HepG2 (cell line): ENCODE data around the gene COL9A3. TPM values are rescaled to one million over a fixed set of nuclear protein-coding genes. Genes with fewer than 3 reads are reported as not detected.
A peak's percentile ranks its signal among the peaks of the same experiment; 100 is the strongest.

ENCODE experiments used
- ARID4A ChIP-seq: sonication (generic); formaldehyde crosslinking; IDR thresholded peaks from 2 replicates; pipeline ENCODE4 v1.5.0; 2020; ENCODE audit warnings: mild to moderate bottlenecking, missing genetic modification reagents, borderline replicate concordance
- CBX5 ChIP-seq: sonication (generic); formaldehyde crosslinking; IDR thresholded peaks from 2 replicates; pipeline ENCODE4 v1.4.0; 2020; ENCODE audit warnings: missing genetic modification reagents, borderline replicate concordance
- FOXP1 ChIP-seq, 2 experiments: fragments of 450-650 bp in 1 of 2; IDR thresholded peaks; 2 replicates each; pipeline ENCODE4 v1.6.1; 2017 to 2018; ENCODE audit warnings: antibody characterized with exemption in 1 of 2
- HNRNPL ChIP-seq: fragments of 200-400 bp; formaldehyde crosslinking; IDR thresholded peaks from 2 replicates; pipeline ENCODE4 v1.6.1; 2017; ENCODE audit warnings: mild to moderate bottlenecking, low read depth, low read length
- HOXD1 ChIP-seq: sonication (generic); formaldehyde crosslinking; IDR thresholded peaks from 2 replicates; pipeline ENCODE4 v1.5.0; 2020; ENCODE audit warnings: missing genetic modification reagents
- JUND ChIP-seq: sonication (generic); formaldehyde crosslinking; IDR thresholded peaks from 2 replicates; pipeline ENCODE4 v1.8.0; 2022; ENCODE audit warnings: mild to moderate bottlenecking, missing genetic modification reagents
- RBFOX2 ChIP-seq: fragments of 200-400 bp; formaldehyde crosslinking; IDR thresholded peaks from 2 replicates; pipeline ENCODE4 v1.6.1; 2017; ENCODE audit warnings: low read depth, mild to moderate bottlenecking, low read length
- SALL2 ChIP-seq: sonication (generic); formaldehyde crosslinking; IDR thresholded peaks from 2 replicates; pipeline ENCODE4 v1.8.1; 2023; ENCODE audit warnings: mild to moderate bottlenecking, missing genetic modification reagents, inconsistent platforms
- TAF15 ChIP-seq: fragments of 200-400 bp; formaldehyde crosslinking; IDR thresholded peaks from one replicate; pipeline ENCODE4 v1.6.1; 2018; ENCODE audit warnings: mild to moderate bottlenecking, low read depth, low read length; ENCODE audit not compliant: poor library complexity, severe bottlenecking
- TEF ChIP-seq: sonication (generic); formaldehyde crosslinking; IDR thresholded peaks from 2 replicates; pipeline ENCODE4 v1.5.0; 2020; ENCODE audit warnings: missing genetic modification reagents
- TFDP1 ChIP-seq: IDR thresholded peaks from 2 replicates; pipeline ENCODE4 v1.6.1; 2016; ENCODE audit warnings: missing compliant biosample characterization, missing genetic modification reagents, borderline replicate concordance
- TP53 ChIP-seq: sonication (generic); formaldehyde crosslinking; conservative IDR thresholded peaks from 2 replicates; pipeline ENCODE4 v1.4.0; 2020; ENCODE audit warnings: missing genetic modification reagents
- ZNF136 ChIP-seq: sonication (generic); formaldehyde crosslinking; IDR thresholded peaks from 2 replicates; pipeline ENCODE4 v1.8.1; 2022; ENCODE audit warnings: low read depth, mild to moderate bottlenecking, moderate library complexity, missing genetic modification reagents
- ZNF747 ChIP-seq: sonication (generic); formaldehyde crosslinking; IDR thresholded peaks from 2 replicates; pipeline ENCODE4 v1.8.1; 2023; ENCODE audit warnings: missing genetic modification reagents, mild to moderate bottlenecking, borderline replicate concordance
- ZNF816 ChIP-seq: sonication (generic); formaldehyde crosslinking; IDR thresholded peaks from 2 replicates; pipeline ENCODE4 v1.8.0; 2022; ENCODE audit warnings: missing genetic modification reagents, mild to moderate bottlenecking, borderline replicate concordance
- polyA plus RNA-seq, 8 experiments: library from polyadenylated mRNA; depleted of rRNA in 3 of 8; stranded (reverse) in 7 of 8; unstranded in 1 of 8; fragments of >200 nt; fragmentation: Illumina TruSeq in 4 of 8; extraction: Trizol in 4 of 8; gene quantifications; 2 replicates each; pipeline versions ENCODE4 v1.2.1 to v1.2.3, GENCODE V29; 2011 to 2016; ENCODE audit warnings: low read depth in 4 of 8, missing spikeins in 1 of 8, mixed read lengths in 1 of 8; ENCODE audit not compliant: insufficient read depth in 1 of 8
- total RNA-seq, 5 experiments: library from RNA; depleted of rRNA; stranded (reverse); fragments of >200 nt; fragmentation: Illumina TruSeq; extraction: Trizol; gene quantifications; 2 replicates each; pipeline ENCODE4 v1.2.3, GENCODE V29; 2016; ENCODE audit warnings: low read depth in 1 of 5
- TF ChIP-seq, protein P1 (sequence below): sonication (generic); formaldehyde crosslinking; IDR thresholded peaks from 2 replicates; pipeline ENCODE4 v1.8.0; 2022; ENCODE audit warnings: mild to moderate bottlenecking, missing genetic modification reagents, moderate library complexity
- TF ChIP-seq, protein P2 (sequence below): sonication (generic); formaldehyde crosslinking; IDR thresholded peaks from 2 replicates; pipeline ENCODE4 v1.8.1; 2023; ENCODE audit warnings: missing genetic modification reagents, mild to moderate bottlenecking, borderline replicate concordance
- TF ChIP-seq, protein P3 (sequence below): IDR thresholded peaks from 2 replicates; pipeline ENCODE4 v1.6.1; 2016; ENCODE audit warnings: missing compliant biosample characterization, missing genetic modification reagents, borderline replicate concordance

COL9A3 gene
- total and polyA plus RNA-seq, 2 of the 13 experiments (the other 11 are each of a cell fraction or from before 2014, with no cell fraction given), result 155 to 204 TPM

DNA sequence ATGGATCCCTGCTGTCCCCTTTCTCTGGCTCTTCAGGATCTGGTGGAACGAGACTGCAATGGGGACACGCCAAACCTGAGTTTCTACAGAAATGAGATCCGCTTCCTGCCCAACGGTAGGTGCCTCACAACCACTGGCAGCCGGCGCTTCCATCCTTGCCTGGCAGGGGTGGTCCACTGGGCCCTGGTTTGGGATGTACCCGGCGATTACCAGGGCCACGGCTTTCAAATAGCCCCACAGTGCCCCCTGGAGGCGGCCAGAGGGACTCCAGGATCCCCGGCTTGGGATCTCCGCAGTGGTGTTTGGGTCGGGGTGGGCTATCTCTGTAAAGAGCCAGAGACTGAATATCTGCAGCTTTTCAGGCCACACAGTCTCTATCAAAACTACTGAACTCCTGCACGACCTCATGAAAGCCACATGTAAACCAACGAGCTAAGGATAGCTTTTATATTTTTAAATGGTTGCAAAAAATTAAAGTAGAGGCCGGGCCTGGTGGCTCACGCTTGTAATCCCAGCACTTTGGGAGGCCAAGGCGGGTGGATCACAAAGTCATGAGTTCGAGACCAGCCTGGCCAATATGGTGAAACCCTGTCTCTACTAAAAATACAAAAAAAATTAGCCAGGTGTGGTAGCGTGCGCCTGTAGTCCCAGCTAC is 8.5 kb upstream of the COL9A3 start (continued):
- TF ChIP-seq ARID4A (peak; percentile 43; the same call in 1 of the 2 replicates), TEF (no peak), TAF15 (peak; percentile 10), TP53 (CRISPR knock-in tag) (0 out of 2 replicates have a peak, but pooled peaks have one; percentile 24), SALL2 (0 out of 2 replicates have a peak, but pooled peaks have one; percentile 49), TFDP1 (CRISPR knock-in tag) (no peak), RBFOX2 (peak; percentile 18; the same call in 1 of the 2 replicates), JUND (CRISPR knock-in tag) (no peak), FOXP1 (IDR thresholded peaks at IDR 0.05) (no peak), FOXP1 (CRISPR knock-in tag; IDR thresholded peaks at IDR 0.05) (no peak), ZNF136 (no peak), CBX5 (CRISPR knock-in tag) (no peak), HOXD1 (CRISPR knock-in tag) (0 out of 2 replicates have a peak, but pooled peaks have one; percentile 29), ZNF747 (no peak; the same call in 1 of the 2 replicates), ZNF816 (0 out of 2 replicates have a peak, but pooled peaks have one; percentile 23), HNRNPL (peak; percentile 86)
- TF ChIP-seq, protein P1, sequence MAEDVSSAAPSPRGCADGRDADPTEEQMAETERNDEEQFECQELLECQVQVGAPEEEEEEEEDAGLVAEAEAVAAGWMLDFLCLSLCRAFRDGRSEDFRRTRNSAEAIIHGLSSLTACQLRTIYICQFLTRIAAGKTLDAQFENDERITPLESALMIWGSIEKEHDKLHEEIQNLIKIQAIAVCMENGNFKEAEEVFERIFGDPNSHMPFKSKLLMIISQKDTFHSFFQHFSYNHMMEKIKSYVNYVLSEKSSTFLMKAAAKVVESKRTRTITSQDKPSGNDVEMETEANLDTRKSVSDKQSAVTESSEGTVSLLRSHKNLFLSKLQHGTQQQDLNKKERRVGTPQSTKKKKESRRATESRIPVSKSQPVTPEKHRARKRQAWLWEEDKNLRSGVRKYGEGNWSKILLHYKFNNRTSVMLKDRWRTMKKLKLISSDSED (CRISPR knock-in tag), result no peak
- TF ChIP-seq, protein P2, sequence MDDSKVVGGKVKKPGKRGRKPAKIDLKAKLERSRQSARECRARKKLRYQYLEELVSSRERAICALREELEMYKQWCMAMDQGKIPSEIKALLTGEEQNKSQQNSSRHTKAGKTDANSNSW (CRISPR knock-in tag), result no peak
- TF ChIP-seq, protein P3, sequence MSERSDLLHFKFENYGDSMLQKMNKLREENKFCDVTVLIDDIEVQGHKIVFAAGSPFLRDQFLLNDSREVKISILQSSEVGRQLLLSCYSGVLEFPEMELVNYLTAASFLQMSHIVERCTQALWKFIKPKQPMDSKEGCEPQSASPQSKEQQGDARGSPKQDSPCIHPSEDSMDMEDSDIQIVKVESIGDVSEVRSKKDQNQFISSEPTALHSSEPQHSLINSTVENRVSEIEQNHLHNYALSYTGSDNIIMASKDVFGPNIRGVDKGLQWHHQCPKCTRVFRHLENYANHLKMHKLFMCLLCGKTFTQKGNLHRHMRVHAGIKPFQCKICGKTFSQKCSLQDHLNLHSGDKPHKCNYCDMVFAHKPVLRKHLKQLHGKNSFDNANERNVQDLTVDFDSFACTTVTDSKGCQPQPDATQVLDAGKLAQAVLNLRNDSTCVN (CRISPR knock-in tag), result no peak
